Occipital lobe (tissue), 2 donors: Measurements from ENCODE around the gene CD320. TPM values are rescaled to one million over a fixed set of nuclear protein-coding genes. Genes with fewer than 3 reads are reported as not detected.
"Not testable (repeated sequence)": the region's sequence is repeated elsewhere in the genome, so short reads cannot be mapped to it uniquely, and the experiment has no call there.

ENCODE experiments used
- DNase-seq: peaks from one replicate; lab custom pipeline; 2025; lab: John Stamatoyannopoulos, UW
- total RNA-seq: library from RNA; depleted of rRNA; stranded (reverse); fragments of >200 nt; gene quantifications from one replicate; pipeline ENCODE4 v1.2.3, GENCODE V29; 2014

CD320 gene
- total RNA-seq, 1 donor from 2014 or later, result 13.4 TPM

GRCh38 chr19:8333767-8334457 lies 25.8 kb upstream of the CD320 start:
- no peak for DNase-seq

GRCh38 chr19:8332976-8333766 lies 25.0 kb upstream of the CD320 start:
- DNase-seq, result no peak

GRCh38 chr19:8331263-8331845 lies 23.2 kb upstream of the CD320 start:
- no peak for DNase-seq

GRCh38 chr19:8329996-8330395 lies 21.8 kb upstream of the CD320 start:
- no peak for DNase-seq

GRCh38 chr19:8325454-8325853 lies 17.3 kb upstream of the CD320 start:
- no peak for DNase-seq

- DNase-seq, result no peak
Measured at GRCh38 chr19:8324186-8325050, 16.3 kb upstream of the CD320 start.

GRCh38 chr19:8323781-8324185 lies 15.6 kb upstream of the CD320 start:
- DNase-seq, result no peak

GRCh38 chr19:8322638-8322997 lies 14.5 kb upstream of the CD320 start:
- no peak for DNase-seq

GRCh38 chr19:8321986-8322637 lies 14.0 kb upstream of the CD320 start:
- DNase-seq, result no peak

GRCh38 chr19:8321067-8321985 lies 13.2 kb upstream of the CD320 start, which contains the start of the genes NDUFA7 and RPS28:
NDUFA7 (minus strand) TSS chr19:8321375; CDS start chr19:8321358, 17 bp downstream.
RPS28 (plus strand) TSS chr19:8321496; CDS start chr19:8321531, 35 bp downstream.
- peak; percentile 91 for DNase-seq

- peak; percentile 22 for DNase-seq
Measured at GRCh38 chr19:8320564-8321066, 12.5 kb upstream of the CD320 start.

- DNase-seq, result no peak
Measured at GRCh38 chr19:8319807-8320520, 11.8 kb upstream of the CD320 start.

- not testable (repeated sequence) for DNase-seq
Measured at GRCh38 chr19:8318835-8319234, 10.7 kb upstream of the CD320 start.

- DNase-seq, result no peak
Measured at GRCh38 chr19:8316351-8317125, 8.4 kb upstream of the CD320 start.

GRCh38 chr19:8314981-8315640 lies 7.0 kb upstream of the CD320 start:
- not testable (repeated sequence) for DNase-seq

- no peak for DNase-seq
Measured at GRCh38 chr19:8311461-8312260, 3.5 kb upstream of the CD320 start.
